GM12801 (cell line): ENCODE data around the gene COPZ1.

Experiments
- CTCF ChIP-seq: IDR thresholded peaks from one replicate; pipeline ENCODE4 v1.5.1; 2011; ENCODE audit warnings: control low read depth; ENCODE audit not compliant: insufficient read length; ENCODE audit errors: extremely low read depth

Gene COPZ1

GRCh38 chr12:54381136-54381535 lies 56.2 kb downstream of the COPZ1 start:
- TF ChIP-seq CTCF = no peak

GRCh38 chr12:54383041-54383609 lies 58.2 kb downstream of the COPZ1 start:
- TF ChIP-seq CTCF = no peak

- TF ChIP-seq CTCF = no peak
Measured at GRCh38 chr12:54384591-54385041, 59.7 kb downstream of the COPZ1 start, which contains the start of gene ZNF385A. Gene ZNF385A, minus strand, starts transcription at chr12:54384733. Its CDS starts 219 bp downstream, at chr12:54384514.

GRCh38 chr12:54385251-54385914 lies 60.5 kb downstream of the COPZ1 start:
- TF ChIP-seq CTCF = no peak

- no peak for TF ChIP-seq CTCF
Measured at GRCh38 chr12:54386403-54387113, 61.6 kb downstream of the COPZ1 start.

GRCh38 chr12:54387114-54387467 lies 62.2 kb downstream of the COPZ1 start:
- no peak for TF ChIP-seq CTCF

GRCh38 chr12:54388237-54389133 lies 63.6 kb downstream of the COPZ1 start:
- TF ChIP-seq CTCF = no peak
